Upper lobe of left lung (tissue), 4 donors: Measurements from ENCODE around the gene GEMIN2.

ENCODE experiments used
- POLR2AphosphoS5 ChIP-seq, 2 donors: sonication (generic); formaldehyde crosslinking; IDR thresholded peaks; one replicate each; pipeline ENCODE4 v1.5.1; 2017; ENCODE audit warnings: antibody characterized with exemption in 2 of 2
- TF ChIP-seq, protein P1 (sequence below), 6 experiments: fragments of 450-650 bp in 4 of 6; fragments of 200-600 bp in 2 of 6; sonication (generic) in 2 of 6; IDR thresholded peaks; one replicate each; pipeline ENCODE4 v1.5.1; 2016 to 2019; ENCODE audit warnings: antibody characterized with exemption in 6 of 6

DNA sequence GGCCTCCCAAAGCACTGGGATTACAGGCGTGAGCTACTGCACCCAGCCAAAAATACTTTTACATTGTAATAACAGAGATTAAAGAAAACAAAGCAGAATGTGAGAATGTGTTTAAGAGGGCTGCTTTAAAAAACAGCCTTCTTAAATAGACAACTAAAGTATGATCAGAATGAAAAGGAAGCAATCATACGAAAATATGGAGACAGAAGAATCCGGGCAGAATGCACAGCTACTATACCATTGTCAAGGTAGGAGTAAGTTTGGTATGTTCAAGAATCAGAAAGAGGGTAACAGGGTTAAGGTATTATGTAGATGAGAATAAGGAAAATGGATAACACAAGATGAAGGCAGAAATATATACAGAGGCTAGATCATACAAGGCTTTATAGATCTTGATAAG is 19.6 kb upstream of the GEMIN2 start:
- TF ChIP-seq POLR2AphosphoS5 (IDR thresholded peaks at IDR 0.05): no peak
- TF ChIP-seq, protein P1, sequence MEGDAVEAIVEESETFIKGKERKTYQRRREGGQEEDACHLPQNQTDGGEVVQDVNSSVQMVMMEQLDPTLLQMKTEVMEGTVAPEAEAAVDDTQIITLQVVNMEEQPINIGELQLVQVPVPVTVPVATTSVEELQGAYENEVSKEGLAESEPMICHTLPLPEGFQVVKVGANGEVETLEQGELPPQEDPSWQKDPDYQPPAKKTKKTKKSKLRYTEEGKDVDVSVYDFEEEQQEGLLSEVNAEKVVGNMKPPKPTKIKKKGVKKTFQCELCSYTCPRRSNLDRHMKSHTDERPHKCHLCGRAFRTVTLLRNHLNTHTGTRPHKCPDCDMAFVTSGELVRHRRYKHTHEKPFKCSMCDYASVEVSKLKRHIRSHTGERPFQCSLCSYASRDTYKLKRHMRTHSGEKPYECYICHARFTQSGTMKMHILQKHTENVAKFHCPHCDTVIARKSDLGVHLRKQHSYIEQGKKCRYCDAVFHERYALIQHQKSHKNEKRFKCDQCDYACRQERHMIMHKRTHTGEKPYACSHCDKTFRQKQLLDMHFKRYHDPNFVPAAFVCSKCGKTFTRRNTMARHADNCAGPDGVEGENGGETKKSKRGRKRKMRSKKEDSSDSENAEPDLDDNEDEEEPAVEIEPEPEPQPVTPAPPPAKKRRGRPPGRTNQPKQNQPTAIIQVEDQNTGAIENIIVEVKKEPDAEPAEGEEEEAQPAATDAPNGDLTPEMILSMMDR (IDR thresholded peaks at IDR 0.05): no peak
